HepG2 (cell line): ENCODE results near the gene VEGFA. TPM values are rescaled to one million over a fixed set of nuclear protein-coding genes. Genes with fewer than 3 reads are reported as not detected.

Experiments used
- BHLHE40 ChIP-seq: IDR thresholded peaks from 2 replicates; pipeline ENCODE4 v1.6.1; 2011; ENCODE audit warnings: low read length, improper control_type of control experiment
- GPN1 ChIP-seq: sonication (generic); formaldehyde crosslinking; IDR thresholded peaks from 2 replicates; pipeline ENCODE4 v1.5.1; 2020; ENCODE audit warnings: missing genetic modification reagents, borderline replicate concordance
- HNF4G ChIP-seq, 2 experiments: sonication (generic) in 1 of 2; formaldehyde crosslinking in 1 of 2; IDR thresholded peaks; 2 replicates each; pipeline versions ENCODE4 v1.4.0 to v1.6.1; 2011 to 2020; ENCODE audit warnings: borderline replicate concordance in 2 of 2, low read depth in 2 of 2, mild to moderate bottlenecking in 2 of 2, low read length in 1 of 2, missing genetic modification reagents in 1 of 2, moderate library complexity in 1 of 2
- NFIB ChIP-seq: sonication (generic); formaldehyde crosslinking; IDR thresholded peaks from 2 replicates; pipeline ENCODE4 v1.9.0; 2021; ENCODE audit warnings: missing genetic modification reagents, mild to moderate bottlenecking, borderline replicate concordance
- NR2F1 ChIP-seq, 2 experiments: fragments of 450-650 bp in 1 of 2; formaldehyde crosslinking in 1 of 2; IDR thresholded peaks; 2 replicates each; pipeline versions ENCODE4 v1.5.0 to v1.6.1; 2016 to 2020; ENCODE audit warnings: mild to moderate bottlenecking in 1 of 2, missing compliant biosample characterization in 1 of 2, missing genetic modification reagents in 1 of 2, moderate library complexity in 1 of 2
- SALL1 ChIP-seq: sonication (generic); formaldehyde crosslinking; IDR thresholded peaks from 2 replicates; pipeline ENCODE4 v1.8.0; 2022; ENCODE audit warnings: mild to moderate bottlenecking, missing genetic modification reagents
- ZBTB20 ChIP-seq: sonication (generic); formaldehyde crosslinking; IDR thresholded peaks from 2 replicates; pipeline ENCODE4 v1.8.1; 2023; ENCODE audit warnings: missing genetic modification reagents, low read depth, mild to moderate bottlenecking, borderline replicate concordance
- ZNF292 ChIP-seq: sonication (generic); formaldehyde crosslinking; IDR thresholded peaks from 2 replicates; pipeline ENCODE4 v1.8.1; 2022; ENCODE audit warnings: mild to moderate bottlenecking, low read depth, missing genetic modification reagents, borderline replicate concordance
- ZNF644 ChIP-seq: IDR thresholded peaks from 2 replicates; pipeline ENCODE4 v1.6.1; 2016; ENCODE audit warnings: low read depth
- ZSCAN31 ChIP-seq: sonication (generic); formaldehyde crosslinking; IDR thresholded peaks from 2 replicates; pipeline ENCODE4 v1.5.0; 2020; ENCODE audit warnings: low read depth, mild to moderate bottlenecking, missing genetic modification reagents
- polyA plus RNA-seq, 8 experiments: library from polyadenylated mRNA; depleted of rRNA in 3 of 8; stranded (reverse) in 7 of 8; unstranded in 1 of 8; fragments of >200 nt; fragmentation: Illumina TruSeq in 4 of 8; extraction: Trizol in 4 of 8; gene quantifications; 2 replicates each; pipeline versions ENCODE4 v1.2.1 to v1.2.3, GENCODE V29; 2011 to 2016; ENCODE audit warnings: low read depth in 4 of 8, missing spikeins in 1 of 8, mixed read lengths in 1 of 8; ENCODE audit not compliant: insufficient read depth in 1 of 8
- total RNA-seq, 5 experiments: library from RNA; depleted of rRNA; stranded (reverse); fragments of >200 nt; fragmentation: Illumina TruSeq; extraction: Trizol; gene quantifications; 2 replicates each; pipeline ENCODE4 v1.2.3, GENCODE V29; 2016; ENCODE audit warnings: low read depth in 1 of 5
- TF ChIP-seq, protein P1 (sequence below): IDR thresholded peaks from 2 replicates; pipeline ENCODE4 v1.6.1; 2018; ENCODE audit warnings: missing genetic modification reagents, mild to moderate bottlenecking, missing compliant biosample characterization
- TF ChIP-seq, protein P2 (sequence below): sonication (generic); formaldehyde crosslinking; conservative IDR thresholded peaks from 2 replicates; pipeline ENCODE4 v1.4.0; 2020; ENCODE audit warnings: mild to moderate bottlenecking, missing genetic modification reagents, moderate library complexity
- TF ChIP-seq, protein P3 (sequence below): sonication (generic); formaldehyde crosslinking; IDR thresholded peaks from 2 replicates; pipeline ENCODE4 v1.9.0; 2021; ENCODE audit warnings: mild to moderate bottlenecking, missing genetic modification reagents
- TF ChIP-seq, protein P4 (sequence below): sonication (generic); formaldehyde crosslinking; IDR thresholded peaks from 2 replicates; pipeline ENCODE4 v1.4.0; 2020; ENCODE audit warnings: missing genetic modification reagents, low read depth, mild to moderate bottlenecking, borderline replicate concordance

VEGFA gene
- total and polyA plus RNA-seq, 2 of the 13 experiments (the other 11 are each of a cell fraction or from before 2014, with no cell fraction given) = 68.1 to 629 TPM

DNA sequence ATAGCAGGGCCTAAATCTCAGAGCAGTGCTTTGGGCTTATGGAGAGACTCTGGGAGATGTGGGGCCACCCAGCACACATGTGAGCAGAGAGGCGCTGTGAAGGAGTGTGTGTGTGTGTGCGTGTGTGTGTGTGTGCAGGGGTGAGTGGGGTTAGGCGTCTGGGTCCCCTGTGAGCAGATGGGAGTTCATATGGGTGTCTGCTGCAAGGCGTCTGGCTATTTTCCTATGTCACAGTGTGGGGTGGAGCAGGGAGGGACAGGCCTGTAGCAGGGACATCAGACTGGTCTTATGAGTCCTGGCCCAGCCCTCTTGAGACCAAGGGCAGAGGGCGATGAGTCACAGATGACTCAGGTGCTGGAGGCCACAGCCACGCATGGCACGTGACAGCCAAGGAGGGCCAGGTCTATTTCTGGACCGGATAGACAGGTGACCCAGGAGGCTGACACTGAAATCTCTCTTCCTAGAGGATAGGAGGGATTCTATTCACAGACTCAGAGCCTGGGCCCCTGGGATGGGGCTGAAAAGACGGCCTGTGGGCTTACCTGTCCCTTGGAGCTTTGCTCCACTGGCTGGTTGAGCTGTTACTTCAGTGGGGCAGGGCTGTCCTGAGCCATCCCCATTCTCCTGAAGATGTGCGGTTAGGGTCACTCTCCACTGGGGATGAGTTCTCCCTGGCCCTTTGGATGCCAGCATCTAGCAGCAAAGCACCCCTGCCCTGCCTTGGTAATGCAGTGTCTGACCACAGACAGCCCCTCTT, 28.9 kb downstream of the VEGFA start (continued):
- no peak for TF ChIP-seq NFIB (CRISPR knock-in tag)
- TF ChIP-seq, protein P1, sequence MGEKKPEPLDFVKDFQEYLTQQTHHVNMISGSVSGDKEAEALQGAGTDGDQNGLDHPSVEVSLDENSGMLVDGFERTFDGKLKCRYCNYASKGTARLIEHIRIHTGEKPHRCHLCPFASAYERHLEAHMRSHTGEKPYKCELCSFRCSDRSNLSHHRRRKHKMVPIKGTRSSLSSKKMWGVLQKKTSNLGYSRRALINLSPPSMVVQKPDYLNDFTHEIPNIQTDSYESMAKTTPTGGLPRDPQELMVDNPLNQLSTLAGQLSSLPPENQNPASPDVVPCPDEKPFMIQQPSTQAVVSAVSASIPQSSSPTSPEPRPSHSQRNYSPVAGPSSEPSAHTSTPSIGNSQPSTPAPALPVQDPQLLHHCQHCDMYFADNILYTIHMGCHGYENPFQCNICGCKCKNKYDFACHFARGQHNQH = peak; percentile 68
- TF ChIP-seq, protein P2, sequence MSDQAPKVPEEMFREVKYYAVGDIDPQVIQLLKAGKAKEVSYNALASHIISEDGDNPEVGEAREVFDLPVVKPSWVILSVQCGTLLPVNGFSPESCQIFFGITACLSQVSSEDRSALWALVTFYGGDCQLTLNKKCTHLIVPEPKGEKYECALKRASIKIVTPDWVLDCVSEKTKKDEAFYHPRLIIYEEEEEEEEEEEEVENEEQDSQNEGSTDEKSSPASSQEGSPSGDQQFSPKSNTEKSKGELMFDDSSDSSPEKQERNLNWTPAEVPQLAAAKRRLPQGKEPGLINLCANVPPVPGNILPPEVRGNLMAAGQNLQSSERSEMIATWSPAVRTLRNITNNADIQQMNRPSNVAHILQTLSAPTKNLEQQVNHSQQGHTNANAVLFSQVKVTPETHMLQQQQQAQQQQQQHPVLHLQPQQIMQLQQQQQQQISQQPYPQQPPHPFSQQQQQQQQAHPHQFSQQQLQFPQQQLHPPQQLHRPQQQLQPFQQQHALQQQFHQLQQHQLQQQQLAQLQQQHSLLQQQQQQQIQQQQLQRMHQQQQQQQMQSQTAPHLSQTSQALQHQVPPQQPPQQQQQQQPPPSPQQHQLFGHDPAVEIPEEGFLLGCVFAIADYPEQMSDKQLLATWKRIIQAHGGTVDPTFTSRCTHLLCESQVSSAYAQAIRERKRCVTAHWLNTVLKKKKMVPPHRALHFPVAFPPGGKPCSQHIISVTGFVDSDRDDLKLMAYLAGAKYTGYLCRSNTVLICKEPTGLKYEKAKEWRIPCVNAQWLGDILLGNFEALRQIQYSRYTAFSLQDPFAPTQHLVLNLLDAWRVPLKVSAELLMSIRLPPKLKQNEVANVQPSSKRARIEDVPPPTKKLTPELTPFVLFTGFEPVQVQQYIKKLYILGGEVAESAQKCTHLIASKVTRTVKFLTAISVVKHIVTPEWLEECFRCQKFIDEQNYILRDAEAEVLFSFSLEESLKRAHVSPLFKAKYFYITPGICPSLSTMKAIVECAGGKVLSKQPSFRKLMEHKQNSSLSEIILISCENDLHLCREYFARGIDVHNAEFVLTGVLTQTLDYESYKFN (CRISPR knock-in tag) = peak; percentile 74
- TF ChIP-seq ZBTB20 = peak; percentile 68; the same call in 1 of the 2 replicates
- peak; percentile 73; the same call in 1 of the 2 replicates for TF ChIP-seq ZNF292 (CRISPR knock-in tag)
- TF ChIP-seq, protein P3, sequence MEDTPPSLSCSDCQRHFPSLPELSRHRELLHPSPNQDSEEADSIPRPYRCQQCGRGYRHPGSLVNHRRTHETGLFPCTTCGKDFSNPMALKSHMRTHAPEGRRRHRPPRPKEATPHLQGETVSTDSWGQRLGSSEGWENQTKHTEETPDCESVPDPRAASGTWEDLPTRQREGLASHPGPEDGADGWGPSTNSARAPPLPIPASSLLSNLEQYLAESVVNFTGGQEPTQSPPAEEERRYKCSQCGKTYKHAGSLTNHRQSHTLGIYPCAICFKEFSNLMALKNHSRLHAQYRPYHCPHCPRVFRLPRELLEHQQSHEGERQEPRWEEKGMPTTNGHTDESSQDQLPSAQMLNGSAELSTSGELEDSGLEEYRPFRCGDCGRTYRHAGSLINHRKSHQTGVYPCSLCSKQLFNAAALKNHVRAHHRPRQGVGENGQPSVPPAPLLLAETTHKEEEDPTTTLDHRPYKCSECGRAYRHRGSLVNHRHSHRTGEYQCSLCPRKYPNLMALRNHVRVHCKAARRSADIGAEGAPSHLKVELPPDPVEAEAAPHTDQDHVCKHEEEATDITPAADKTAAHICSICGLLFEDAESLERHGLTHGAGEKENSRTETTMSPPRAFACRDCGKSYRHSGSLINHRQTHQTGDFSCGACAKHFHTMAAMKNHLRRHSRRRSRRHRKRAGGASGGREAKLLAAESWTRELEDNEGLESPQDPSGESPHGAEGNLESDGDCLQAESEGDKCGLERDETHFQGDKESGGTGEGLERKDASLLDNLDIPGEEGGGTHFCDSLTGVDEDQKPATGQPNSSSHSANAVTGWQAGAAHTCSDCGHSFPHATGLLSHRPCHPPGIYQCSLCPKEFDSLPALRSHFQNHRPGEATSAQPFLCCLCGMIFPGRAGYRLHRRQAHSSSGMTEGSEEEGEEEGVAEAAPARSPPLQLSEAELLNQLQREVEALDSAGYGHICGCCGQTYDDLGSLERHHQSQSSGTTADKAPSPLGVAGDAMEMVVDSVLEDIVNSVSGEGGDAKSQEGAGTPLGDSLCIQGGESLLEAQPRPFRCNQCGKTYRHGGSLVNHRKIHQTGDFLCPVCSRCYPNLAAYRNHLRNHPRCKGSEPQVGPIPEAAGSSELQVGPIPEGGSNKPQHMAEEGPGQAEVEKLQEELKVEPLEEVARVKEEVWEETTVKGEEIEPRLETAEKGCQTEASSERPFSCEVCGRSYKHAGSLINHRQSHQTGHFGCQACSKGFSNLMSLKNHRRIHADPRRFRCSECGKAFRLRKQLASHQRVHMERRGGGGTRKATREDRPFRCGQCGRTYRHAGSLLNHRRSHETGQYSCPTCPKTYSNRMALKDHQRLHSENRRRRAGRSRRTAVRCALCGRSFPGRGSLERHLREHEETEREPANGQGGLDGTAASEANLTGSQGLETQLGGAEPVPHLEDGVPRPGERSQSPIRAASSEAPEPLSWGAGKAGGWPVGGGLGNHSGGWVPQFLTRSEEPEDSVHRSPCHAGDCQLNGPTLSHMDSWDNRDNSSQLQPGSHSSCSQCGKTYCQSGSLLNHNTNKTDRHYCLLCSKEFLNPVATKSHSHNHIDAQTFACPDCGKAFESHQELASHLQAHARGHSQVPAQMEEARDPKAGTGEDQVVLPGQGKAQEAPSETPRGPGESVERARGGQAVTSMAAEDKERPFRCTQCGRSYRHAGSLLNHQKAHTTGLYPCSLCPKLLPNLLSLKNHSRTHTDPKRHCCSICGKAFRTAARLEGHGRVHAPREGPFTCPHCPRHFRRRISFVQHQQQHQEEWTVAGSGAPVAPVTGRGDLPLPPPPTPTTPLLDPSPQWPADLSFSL (CRISPR knock-in tag) = peak; percentile 64; the same call in 1 of the 2 replicates
- peak in 1 of 2 experiments; percentile 79; a peak in 2 of 4 replicates for TF ChIP-seq NR2F1 (CRISPR knock-in tag; IDR thresholded peaks at IDR 0.05)
- TF ChIP-seq, protein P4, sequence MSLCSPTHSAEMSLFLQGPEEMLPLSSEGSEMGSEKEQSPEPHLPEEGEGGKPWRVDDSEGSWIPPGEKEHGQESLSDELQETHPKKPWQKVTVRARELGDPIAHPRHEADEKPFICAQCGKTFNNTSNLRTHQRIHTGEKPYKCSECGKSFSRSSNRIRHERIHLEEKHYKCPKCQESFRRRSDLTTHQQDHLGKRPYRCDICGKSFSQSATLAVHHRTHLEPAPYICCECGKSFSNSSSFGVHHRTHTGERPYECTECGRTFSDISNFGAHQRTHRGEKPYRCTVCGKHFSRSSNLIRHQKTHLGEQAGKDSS = peak; percentile 90
- TF ChIP-seq HNF4G (IDR thresholded peaks at IDR 0.05; ENCODE audit: borderline replicate concordance, low read depth, low read length) = peak; percentile 32; the same call in 1 of the 2 replicates
- TF ChIP-seq HNF4G (CRISPR knock-in tag; IDR thresholded peaks at IDR 0.05; ENCODE audit: borderline replicate concordance, low read depth) = peak; percentile 58; the same call in 1 of the 2 replicates
- peak; percentile 80 for TF ChIP-seq SALL1 (CRISPR knock-in tag)
- TF ChIP-seq ZNF644 (CRISPR knock-in tag) = peak; percentile 56; the same call in 1 of the 2 replicates
- no peak for TF ChIP-seq GPN1 (CRISPR knock-in tag)
- TF ChIP-seq ZSCAN31 (CRISPR knock-in tag) = no peak
- peak; percentile 99 for TF ChIP-seq BHLHE40
